OCI-LY7 (cell line): ENCODE results near the gene PPAT. TPM values are rescaled to one million over a fixed set of nuclear protein-coding genes. Genes with fewer than 3 reads are reported as not detected.
"Not testable (repeated sequence)": the region's sequence is repeated elsewhere in the genome, so short reads cannot be mapped to it uniquely, and the experiment has no call there.

ENCODE experiments used
- BruUV-seq: library from RNA; stranded (reverse); fragments of 400-500 nt; replicated peaks from 2 replicates; lab custom pipeline; 2021; lab: Mats Ljungman, UMichigan
- CTCF ChIA-PET: fragments of 300-600 bp; sonication (Branson Sonifier 250); formaldehyde crosslinking; loops from one replicate; lab custom pipeline; 2022; ENCODE audit warnings: antibody characterized with exemption; ENCODE audit not compliant: unreplicated experiment; lab: Charles Lee
- POLR2A ChIA-PET: fragments of 300-600 bp; sonication (Branson Sonifier 250); formaldehyde crosslinking; loops from one replicate; lab custom pipeline; 2022; ENCODE audit warnings: antibody characterized with exemption; lab: Charles Lee
- DNase-seq: peaks from one replicate; pipeline ENCODE4 v3.0.0-alpha.2; 2015; ENCODE audit warnings: low spot score
- H2AFZ ChIP-seq: fragments of 200-600 bp; sonication (generic), shearing (Covaris generic); 2 replicates; pipeline ENCODE4 v1.6.1; 2014; ENCODE audit warnings: mild to moderate bottlenecking, antibody characterized with exemption, low read length, moderate library complexity
- H3K27ac ChIP-seq: fragments of 200-600 bp; sonication (generic); 2 replicates; pipeline ENCODE4 v1.5.1; 2014; ENCODE audit warnings: mixed run types, low read depth, mild to moderate bottlenecking, moderate library complexity, low read length, inconsistent platforms; ENCODE audit not compliant: poor library complexity, severe bottlenecking
- H3K36me3 ChIP-seq: fragments of 200-600 bp; sonication (generic); 2 replicates; pipeline ENCODE4 v1.6.1; 2014; ENCODE audit warnings: mild to moderate bottlenecking, antibody characterized with exemption, low read length, moderate library complexity, mixed read lengths; ENCODE audit not compliant: insufficient read depth
- H3K4me1 ChIP-seq: fragments of 200-600 bp; sonication (generic); 2 replicates; pipeline ENCODE4 v1.5.1; 2014; ENCODE audit warnings: mild to moderate bottlenecking, low read length; ENCODE audit not compliant: insufficient read depth, poor library complexity, severe bottlenecking
- H3K4me2 ChIP-seq: fragments of 200-600 bp; sonication (generic); 2 replicates; pipeline ENCODE4 v1.6.1; 2014; ENCODE audit warnings: mild to moderate bottlenecking, low read length
- H3K4me3 ChIP-seq: fragments of 200-600 bp; sonication (generic); 2 replicates; pipeline ENCODE4 v1.5.1; 2014; ENCODE audit warnings: mild to moderate bottlenecking, low read depth, low read length; ENCODE audit not compliant: poor library complexity, severe bottlenecking
- H3K79me2 ChIP-seq: fragments of 200-600 bp; sonication (generic); 2 replicates; pipeline ENCODE4 v1.6.1; 2016; ENCODE audit warnings: low read depth, mild to moderate bottlenecking, low read length, moderate library complexity, mixed read lengths; ENCODE audit not compliant: insufficient read depth
- H3K9me2 ChIP-seq: fragments of 200-600 bp; sonication (generic); 2 replicates; pipeline ENCODE4 v1.6.1; 2016; ENCODE audit warnings: mild to moderate bottlenecking, low read length, mixed read lengths; ENCODE audit not compliant: insufficient read depth
- H3K9me3 ChIP-seq: fragments of 200-600 bp; sonication (generic); 2 replicates; pipeline ENCODE4 v1.6.1; 2014; ENCODE audit warnings: mild to moderate bottlenecking, mixed run types, low read length, mixed read lengths
- H4K20me1 ChIP-seq: fragments of 200-600 bp; sonication (generic); 2 replicates; pipeline ENCODE4 v1.6.1; 2014; ENCODE audit warnings: mild to moderate bottlenecking, antibody characterized with exemption, low read length, moderate library complexity, mixed read lengths; ENCODE audit not compliant: insufficient read depth
- CTCF ChIP-seq: fragments of 200-600 bp; sonication (generic); conservative IDR thresholded peaks from 2 replicates; pipeline ENCODE4 v1.5.1; 2014; ENCODE audit warnings: mild to moderate bottlenecking, antibody characterized with exemption, low read length, moderate library complexity, mixed read lengths
- EZH2phosphoT487 ChIP-seq: fragments of 200-600 bp; sonication (generic); IDR thresholded peaks from 2 replicates; pipeline ENCODE4 v1.6.1; 2018; ENCODE audit warnings: low read depth, borderline replicate concordance, mild to moderate bottlenecking, mixed run types, antibody characterized with exemption, low read length, moderate library complexity, mixed read lengths
- intact Hi-C: fragments of 100-400 bp; cut with micrococcal nuclease; formaldehyde crosslinking; loops from one replicate; pipeline ENCODE4 v1.10.0; 2022; ENCODE audit not compliant: unreplicated experiment
- total RNA-seq, 2 experiments: library from RNA; depleted of rRNA in 1 of 2; stranded (reverse); fragments of >200 nt in 1 of 2; shearing (Covaris generic) in 1 of 2; gene quantifications; 2 replicates each; pipeline ENCODE4 v1.2.3, GENCODE V29; 2014 to 2022

PPAT gene
- total RNA-seq, 2 experiments from 2014 or later: 35.8 to 54.3 TPM

GRCh38 chr4:56450342-56450741, 14.9 kb upstream of the PPAT start:
- intact Hi-C loops: no loop called here
- Histone ChIP-seq H3K4me1 (no peaks in the 10 kb centered on the region), H3K27ac (no peak overlapping the region), H3K9me3 (no peaks in the 10 kb centered on the region), H3K4me2 (no peak overlapping the region), H4K20me1 (0 out of 2 replicates have a peak, but pooled peaks cover 7% of the 10 kb centered on the region), H3K36me3 (peaks cover 100% of the 10 kb centered on the region), H3K9me2 (no peaks in the 10 kb centered on the region), H3K79me2 (peaks cover 55% of the 10 kb centered on the region), H3K4me3 (no peak overlapping the region), H2AFZ (no peak overlapping the region)
- no peak for DNase-seq
- TF ChIP-seq EZH2phosphoT487 (no peak), CTCF (no peak)
- CTCF ChIA-PET: no interaction called here
- BruUV-seq: no TSS peak
- POLR2A ChIA-PET: interaction anchor here (0.7 kb wide), 1 partner anchor 9 kb away, joined by 3 read pairs; no protein-coding TSS in a partner anchor

GRCh38 chr4:56449475-56449874, 14.1 kb upstream of the PPAT start:
- H3K4me3 ChIP-seq, DNase-seq, H3K27ac ChIP-seq, H3K9me2 ChIP-seq, H4K20me1 ChIP-seq, BruUV-seq, H2AFZ ChIP-seq, H3K9me3 ChIP-seq, CTCF ChIA-PET, H3K4me1 ChIP-seq, H3K4me2 ChIP-seq, intact Hi-C loops: not testable (repeated sequence)
- Histone ChIP-seq H3K36me3 (peaks cover 100% of the 10 kb centered on the region), H3K79me2 (peaks cover 64% of the 10 kb centered on the region)
- POLR2A ChIA-PET: interaction anchor here (0.7 to 1.1 kb wide), 4 partner anchors 10 to 433 kb away, joined by 3 read pairs; partner anchors contain the start of gene PAICS

GRCh38 chr4:56448301-56448700, 12.9 kb upstream of the PPAT start:
- Histone ChIP-seq H3K9me3 (no peaks in the 10 kb centered on the region), H3K4me1 (no peaks in the 10 kb centered on the region), H3K4me3 (no peak overlapping the region), H3K4me2 (no peak overlapping the region), H3K36me3 (peaks cover 100% of the 10 kb centered on the region), H3K9me2 (no peaks in the 10 kb centered on the region), H3K27ac (no peak overlapping the region), H3K79me2 (peaks cover 76% of the 10 kb centered on the region), H4K20me1 (peaks cover 13% of the 10 kb centered on the region; the same call in 1 of the 2 replicates), H2AFZ (no peak overlapping the region)
- BruUV-seq: no TSS peak
- no peak for TF ChIP-seq EZH2phosphoT487
- DNase-seq: no peak
- ChIA-PET POLR2A (interaction anchor here (0.9 kb wide), 1 partner anchor 18 kb away, joined by 4 read pairs; no protein-coding TSS in a partner anchor), CTCF (no interaction called here)
- intact Hi-C loops: no loop called here
